GM18951 (cell line): Measurements from ENCODE around the gene MYO7A.

Experiments
- POLR2A ChIP-seq: IDR thresholded peaks from 4 replicates; pipeline ENCODE4 v1.6.1; 2011; ENCODE audit warnings: mild to moderate bottlenecking; ENCODE audit not compliant: insufficient read length, insufficient read depth; ENCODE audit errors: extremely low read depth
- in situ Hi-C: fragments of 300-500 bp; cut with MboI; formaldehyde crosslinking; loops from one replicate; pipeline ENCODE4 v1.12.0; 2022; ENCODE audit warnings: low sequenced_read_pairs, mixed read lengths, inconsistent platforms; ENCODE audit not compliant: unreplicated experiment

Gene MYO7A

GRCh38 chr11:77130763-77131513 is 2.9 kb downstream of the MYO7A start:
- TF ChIP-seq POLR2A: no peak

GRCh38 chr11:77131560-77131959 is 3.5 kb downstream of the MYO7A start:
- in situ Hi-C loops: no loop called here
- no peak for TF ChIP-seq POLR2A

More at GRCh38 chr11:77130763-77131513, 2.9 kb downstream of the MYO7A start:
- in situ Hi-C loops: no loop called here

GRCh38 chr11:77135069-77135468 is 7.0 kb downstream of the MYO7A start:
- in situ Hi-C loops: no loop called here
- TF ChIP-seq POLR2A: no peak

GRCh38 chr11:77136074-77136473 is 8.0 kb downstream of the MYO7A start:
- in situ Hi-C loops: no loop called here
- no peak for TF ChIP-seq POLR2A

- TF ChIP-seq POLR2A: no peak
- in situ Hi-C loops: no loop called here
Observed at GRCh38 chr11:77136784-77137420, 8.9 kb downstream of the MYO7A start.

- in situ Hi-C loops: no loop called here
- TF ChIP-seq POLR2A: no peak
Observed at GRCh38 chr11:77137421-77137820, 9.4 kb downstream of the MYO7A start.

GRCh38 chr11:77138106-77138649 is 10.1 kb downstream of the MYO7A start:
- no peak for TF ChIP-seq POLR2A
- in situ Hi-C loops: no loop called here

- in situ Hi-C loops: no loop called here
- no peak for TF ChIP-seq POLR2A
Observed at GRCh38 chr11:77139201-77139600, 11.2 kb downstream of the MYO7A start.

- in situ Hi-C loops: no loop called here
- TF ChIP-seq POLR2A: no peak
Observed at GRCh38 chr11:77140231-77140851, 12.3 kb downstream of the MYO7A start.

- no peak for TF ChIP-seq POLR2A
- in situ Hi-C loops: no loop called here
Observed at GRCh38 chr11:77141034-77141433, 13.0 kb downstream of the MYO7A start.

GRCh38 chr11:77141475-77141874 is 13.4 kb downstream of the MYO7A start:
- in situ Hi-C loops: no loop called here
- TF ChIP-seq POLR2A: no peak

- no peak for TF ChIP-seq POLR2A
- in situ Hi-C loops: no loop called here
Observed at GRCh38 chr11:77142091-77142975, 14.3 kb downstream of the MYO7A start.
